ENCODE data around the gene KLHDC8A.
"Not testable (repeated sequence)": the region's sequence is repeated elsewhere in the genome, so short reads cannot be mapped to it uniquely, and the experiment has no call there.

KLHDC8A gene, protein sequence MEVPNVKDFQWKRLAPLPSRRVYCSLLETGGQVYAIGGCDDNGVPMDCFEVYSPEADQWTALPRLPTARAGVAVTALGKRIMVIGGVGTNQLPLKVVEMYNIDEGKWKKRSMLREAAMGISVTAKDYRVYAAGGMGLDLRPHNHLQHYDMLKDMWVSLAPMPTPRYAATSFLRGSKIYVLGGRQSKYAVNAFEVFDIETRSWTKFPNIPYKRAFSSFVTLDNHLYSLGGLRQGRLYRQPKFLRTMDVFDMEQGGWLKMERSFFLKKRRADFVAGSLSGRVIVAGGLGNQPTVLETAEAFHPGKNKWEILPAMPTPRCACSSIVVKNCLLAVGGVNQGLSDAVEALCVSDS

DNA sequence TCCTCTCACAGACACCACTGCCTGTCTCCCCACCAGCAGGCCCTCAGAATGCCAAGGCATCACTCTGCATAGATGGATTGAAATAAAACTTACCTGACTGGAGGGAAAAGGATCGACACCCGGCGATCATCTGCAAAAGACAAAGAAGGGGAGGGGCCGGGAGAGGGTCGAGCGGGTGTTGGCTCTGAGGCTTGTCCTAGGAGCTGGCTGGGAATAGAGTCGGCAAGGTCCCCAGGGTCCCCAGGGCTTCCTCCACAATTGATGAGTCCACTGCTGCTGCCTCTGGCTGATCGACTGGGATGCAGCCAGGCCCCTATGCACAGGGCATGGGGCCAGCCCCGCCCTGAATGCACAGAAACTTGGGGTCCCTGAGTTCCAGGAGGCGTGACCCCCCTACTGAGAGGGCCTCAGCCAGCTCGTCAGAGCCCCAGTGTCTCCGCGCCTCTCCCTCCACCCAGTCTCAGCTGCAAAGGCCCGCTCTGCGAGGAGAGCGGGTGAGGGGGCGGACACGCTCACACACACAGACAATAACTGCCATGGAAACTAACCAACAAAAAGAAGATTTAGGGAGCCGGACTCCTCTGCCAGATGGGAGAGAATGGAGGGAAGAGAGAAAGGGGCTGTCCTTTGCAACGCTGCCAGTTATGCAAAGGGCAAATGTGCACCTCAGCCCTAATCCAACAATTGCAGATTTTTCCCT, at the start of gene KLHDC8A:
KLHDC8A (minus strand) TSS at position 483 of the 700 bp plus-strand sequence. CDS start 13,318 bp downstream, outside the sequence.
- DNase-seq: no peak

DNA sequence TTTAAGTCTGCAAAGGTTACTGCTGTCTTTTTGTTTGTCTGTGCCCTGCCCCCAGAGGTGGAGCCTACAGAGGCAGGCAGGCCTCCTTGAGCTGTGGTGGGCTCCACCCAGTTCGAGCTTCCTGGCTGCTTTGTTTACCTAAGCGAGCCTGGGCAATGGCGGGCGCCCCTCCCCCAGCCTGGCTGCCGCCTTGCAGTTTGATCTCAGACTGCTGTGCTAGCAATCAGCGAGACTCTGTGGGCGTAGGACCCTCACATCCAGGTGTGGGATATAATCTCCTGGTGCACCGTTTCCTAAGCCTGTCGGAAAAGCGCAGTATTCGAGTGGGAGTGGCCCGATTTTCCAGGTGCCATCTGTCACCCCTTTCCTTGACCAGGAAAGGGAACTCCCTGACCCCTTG, 49.5 kb upstream of the KLHDC8A start:
- DNase-seq: not testable (repeated sequence)

DNA sequence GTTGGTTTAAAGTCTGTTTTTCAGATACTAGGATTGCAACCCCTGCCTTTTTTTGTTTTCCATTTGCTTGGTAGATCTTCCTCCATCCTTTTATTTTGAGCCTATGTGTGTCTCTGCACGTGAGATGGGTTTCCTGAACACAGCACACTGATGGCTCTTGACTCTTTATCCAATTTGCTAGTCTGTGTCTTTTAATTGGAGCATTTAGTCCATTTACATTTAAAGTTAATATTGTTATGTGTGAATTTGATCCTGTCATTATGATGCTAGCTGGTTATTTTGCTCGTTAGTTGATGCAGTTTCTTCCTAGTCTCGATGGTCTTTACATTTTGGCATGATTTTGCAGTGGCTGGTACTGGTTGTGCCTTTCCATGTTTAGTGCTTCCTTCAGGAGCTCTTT, 47.8 kb upstream of the KLHDC8A start:
- not testable (repeated sequence) for DNase-seq

DNA sequence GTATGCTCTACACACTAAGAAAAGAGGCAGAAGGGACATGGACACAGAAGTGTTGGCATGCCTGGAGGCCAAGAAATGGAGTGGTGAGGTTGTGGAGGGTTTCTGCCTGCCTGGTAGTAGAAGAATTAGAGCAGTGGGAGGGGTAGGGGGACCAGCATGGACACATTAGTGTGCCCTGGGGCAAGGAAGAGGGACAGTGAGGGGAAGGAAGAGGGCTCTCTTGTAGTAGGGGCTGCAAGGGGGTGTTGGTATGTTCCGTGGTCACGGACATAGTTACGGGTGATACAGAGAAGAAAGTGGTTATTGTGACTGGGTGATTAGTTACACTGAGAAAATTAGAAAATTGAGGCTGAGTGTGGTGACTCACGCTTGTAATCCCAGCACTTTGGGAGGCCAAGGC, 41.9 kb upstream of the KLHDC8A start:
- DNase-seq: no peak

DNA sequence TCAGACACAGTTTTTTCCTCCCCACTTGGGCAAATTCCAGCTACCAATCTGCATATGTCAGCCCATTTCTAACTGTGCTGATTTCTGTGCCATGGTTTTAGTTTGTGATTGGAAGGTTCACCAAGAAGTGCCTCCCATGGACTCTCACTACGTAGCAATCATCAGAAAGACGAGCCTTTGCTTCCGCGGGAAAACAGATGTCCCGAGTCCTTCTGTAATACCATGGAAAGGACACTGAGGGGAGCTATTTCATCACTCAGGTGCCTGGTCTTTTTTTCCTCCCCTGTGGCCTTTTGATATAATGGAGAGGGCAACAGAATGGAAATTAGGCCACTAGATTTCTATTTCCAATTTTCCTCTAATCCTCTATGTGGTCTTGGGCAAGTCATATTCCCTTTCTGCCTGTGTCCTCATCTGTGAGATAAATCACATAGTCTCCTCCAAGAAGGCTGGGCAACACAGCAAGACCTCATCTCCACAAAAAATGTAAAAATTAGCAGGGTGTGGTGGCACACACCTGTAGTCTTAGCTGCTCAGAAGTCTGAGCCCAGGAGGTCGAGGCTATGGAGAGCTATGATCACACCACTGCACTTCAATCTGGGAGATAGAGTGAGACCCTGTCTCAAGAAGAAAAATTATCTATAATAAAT, 40.4 kb upstream of the KLHDC8A start:
- DNase-seq: no peak

DNA sequence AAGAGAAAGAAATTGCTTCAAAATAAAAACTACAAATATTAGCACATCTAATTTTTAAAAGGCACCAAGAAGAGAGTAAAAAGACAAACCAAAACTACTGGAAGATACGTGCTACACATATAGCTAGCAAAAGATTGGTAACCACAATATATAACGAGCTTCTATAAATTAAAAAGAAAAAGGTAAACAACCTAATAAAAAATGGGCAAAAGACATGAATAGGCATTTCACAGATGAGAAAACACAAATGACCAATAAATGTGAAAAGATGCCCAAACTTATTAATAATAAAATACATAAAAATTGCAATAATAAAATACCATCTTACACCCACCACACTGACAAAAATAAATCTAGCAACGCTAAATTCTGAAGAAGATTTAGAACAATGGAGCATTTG, 38.9 kb upstream of the KLHDC8A start:
- no peak for DNase-seq

DNA sequence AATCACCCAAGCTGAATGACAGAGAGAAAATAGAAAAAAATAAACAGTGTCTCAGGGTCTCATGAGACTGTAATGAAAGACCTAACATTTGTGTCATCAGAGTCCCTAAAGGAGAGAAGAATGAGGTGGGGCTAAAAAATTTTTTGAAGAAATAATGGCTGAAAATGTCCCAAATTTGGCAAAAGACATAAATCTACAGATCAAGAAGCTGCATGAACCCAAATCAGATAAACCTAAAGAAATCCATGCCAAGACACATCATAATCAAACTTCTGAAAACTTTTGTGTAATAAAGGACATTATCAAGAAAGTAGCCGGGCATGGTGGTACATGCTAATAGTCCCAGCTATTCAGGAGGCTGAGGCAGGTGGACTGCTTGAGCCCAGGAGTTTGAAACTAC, 35.9 kb upstream of the KLHDC8A start:
- DNase-seq: no peak

DNA sequence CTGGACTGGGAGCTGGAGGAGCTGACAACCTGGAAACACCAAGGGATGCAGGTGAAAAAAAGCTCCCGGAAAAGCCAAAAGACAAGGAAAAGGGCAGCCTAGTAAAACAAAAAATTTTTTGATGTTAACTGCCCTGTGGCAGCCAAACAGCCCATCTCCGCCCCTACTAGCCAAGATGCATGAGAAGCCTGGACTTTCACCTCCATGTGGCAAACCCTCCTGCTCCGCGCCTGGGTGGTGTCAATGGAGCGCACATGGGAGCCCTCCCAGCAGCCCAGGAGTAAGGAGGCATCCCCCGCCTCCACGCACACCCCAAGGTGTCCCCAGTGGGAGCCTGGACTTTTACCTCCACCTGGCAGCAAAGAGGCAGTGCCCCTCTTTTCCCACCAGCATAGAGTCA, 34.7 kb upstream of the KLHDC8A start:
- DNase-seq: no peak

DNA sequence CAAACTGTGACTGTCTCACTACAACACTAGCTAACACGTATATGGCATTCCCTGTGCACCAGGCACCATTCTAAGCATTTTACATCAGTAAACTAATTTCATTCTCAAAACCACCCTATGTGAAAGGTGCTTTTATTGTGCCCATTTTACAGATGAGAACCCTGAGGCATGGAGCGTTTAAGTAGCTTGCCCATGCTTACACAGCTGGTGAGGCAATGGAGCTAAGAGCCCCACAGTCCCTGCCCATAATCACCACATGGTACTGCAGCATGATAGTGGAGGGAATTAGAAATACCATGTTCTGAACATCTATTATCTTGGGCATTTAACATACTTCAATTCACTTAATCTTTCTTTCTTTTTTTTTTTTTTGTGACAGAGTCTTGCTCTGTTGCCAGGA, 31.1 kb upstream of the KLHDC8A start:
- DNase-seq: no peak

DNA sequence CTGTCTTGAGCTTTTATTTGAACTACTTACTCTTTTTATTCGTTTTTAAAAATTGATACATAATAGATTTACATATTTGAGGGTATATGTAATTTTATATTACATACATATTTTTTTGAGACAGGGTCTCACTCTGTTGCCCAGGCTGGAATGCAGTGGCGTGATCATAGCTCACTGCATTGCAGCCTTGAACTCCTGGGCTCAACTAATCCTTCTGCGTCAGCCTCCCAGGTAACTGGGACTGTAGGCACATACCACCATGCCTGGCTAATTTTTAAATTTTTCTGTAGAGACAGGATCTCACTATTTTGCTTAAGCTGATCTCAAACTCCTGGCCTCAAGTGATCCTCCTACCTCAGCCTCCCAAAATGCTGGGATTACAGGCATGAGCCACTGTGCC, 26.3 kb upstream of the KLHDC8A start:
- not testable (repeated sequence) for DNase-seq

DNA sequence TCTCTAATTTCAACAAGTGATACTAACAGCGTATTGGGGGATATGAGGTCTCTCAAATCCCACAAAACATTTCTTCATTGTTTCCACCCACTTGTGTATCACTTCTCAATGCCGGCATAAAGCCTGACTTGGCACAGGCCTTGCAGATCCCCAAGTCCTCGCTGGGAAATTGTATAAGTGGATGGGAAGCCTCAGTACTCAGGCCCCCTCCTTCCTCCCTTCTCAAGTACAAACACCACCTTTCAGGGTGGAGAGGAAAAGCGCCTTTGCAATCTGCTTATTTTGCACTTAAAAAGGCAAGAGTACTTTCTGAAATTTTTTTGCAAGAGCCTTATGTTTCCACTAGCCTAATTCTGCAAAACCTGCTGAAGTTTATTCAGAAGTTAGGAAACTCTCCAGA, 25.8 kb upstream of the KLHDC8A start:
- no peak for DNase-seq

DNA sequence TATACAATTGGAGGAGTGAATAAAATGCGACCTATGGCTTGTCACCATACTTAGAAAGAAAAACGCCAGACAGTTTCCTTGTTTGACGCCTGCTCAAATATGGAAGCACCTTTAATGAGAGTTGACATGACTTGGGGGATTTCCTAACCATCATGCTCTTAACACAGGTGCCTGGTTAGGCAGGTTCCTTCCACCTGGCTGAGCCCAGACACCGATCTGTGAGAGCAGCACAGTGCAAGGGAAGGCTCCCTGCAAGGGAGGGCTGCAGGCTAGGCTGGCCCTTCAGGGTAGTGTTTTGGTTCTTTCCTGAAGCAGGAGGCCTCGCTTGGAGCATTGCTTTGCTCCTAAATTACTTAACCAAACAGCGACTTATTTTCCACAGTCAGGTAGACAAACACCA, 24.6 kb upstream of the KLHDC8A start:
- DNase-seq: no peak

DNA sequence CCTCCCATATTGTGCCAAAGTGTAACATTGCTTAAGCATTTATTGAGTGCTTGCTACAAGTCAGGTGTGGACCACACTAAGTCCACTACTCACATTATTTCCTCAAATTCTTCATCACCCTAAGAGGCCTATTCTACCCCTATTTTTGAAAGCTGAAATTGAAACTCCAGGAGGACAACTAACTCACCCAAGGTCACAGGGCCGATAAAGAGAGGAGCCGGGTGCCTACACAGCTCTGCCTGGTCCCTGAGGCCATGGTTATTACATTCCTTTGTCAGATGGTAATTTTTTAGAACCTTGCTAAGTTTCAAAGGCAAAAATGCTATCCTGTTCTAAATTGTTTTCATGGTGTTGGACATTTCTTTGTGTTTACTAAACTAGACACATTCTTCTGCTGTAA, 24.2 kb upstream of the KLHDC8A start:
- DNase-seq: no peak

DNA sequence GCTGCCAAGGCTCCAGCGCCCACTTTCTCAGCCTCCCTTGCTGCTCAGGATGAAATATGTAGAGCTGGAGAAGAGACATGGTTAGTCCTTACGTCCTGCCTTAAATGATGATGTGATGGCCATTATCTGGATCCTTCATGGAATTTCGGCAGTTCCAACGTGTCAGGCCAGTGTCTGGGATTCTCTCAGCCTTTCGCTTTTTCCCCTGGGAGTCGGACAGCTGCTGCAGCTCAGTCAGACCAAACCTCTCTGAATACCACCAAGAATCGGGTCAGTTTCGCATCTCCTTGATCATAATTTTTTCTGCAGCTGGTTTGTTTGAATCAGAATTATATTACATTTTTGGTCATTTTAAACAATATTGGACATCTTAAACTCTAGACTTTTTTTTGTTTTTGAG, 22.3 kb upstream of the KLHDC8A start:
- DNase-seq: no peak

DNA sequence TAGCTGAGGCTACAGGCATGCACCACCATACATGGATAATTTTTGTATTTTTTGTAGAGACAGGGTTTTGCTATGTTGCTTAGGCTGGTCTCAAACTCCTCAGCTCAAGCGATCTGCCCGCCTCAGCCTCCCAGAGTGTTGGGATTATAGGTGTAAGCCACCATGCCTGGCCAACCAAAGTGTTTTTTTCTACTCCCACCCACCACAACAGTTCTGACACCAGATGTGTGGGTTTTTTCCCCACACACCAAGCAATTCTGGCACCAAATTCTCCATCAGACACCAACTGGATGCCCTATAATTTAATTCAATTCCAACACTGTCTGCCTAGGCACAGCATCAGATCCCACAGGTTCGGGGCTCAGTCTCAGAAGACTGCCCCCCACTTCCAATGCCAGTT, 20.6 kb upstream of the KLHDC8A start:
- DNase-seq: no peak

DNA sequence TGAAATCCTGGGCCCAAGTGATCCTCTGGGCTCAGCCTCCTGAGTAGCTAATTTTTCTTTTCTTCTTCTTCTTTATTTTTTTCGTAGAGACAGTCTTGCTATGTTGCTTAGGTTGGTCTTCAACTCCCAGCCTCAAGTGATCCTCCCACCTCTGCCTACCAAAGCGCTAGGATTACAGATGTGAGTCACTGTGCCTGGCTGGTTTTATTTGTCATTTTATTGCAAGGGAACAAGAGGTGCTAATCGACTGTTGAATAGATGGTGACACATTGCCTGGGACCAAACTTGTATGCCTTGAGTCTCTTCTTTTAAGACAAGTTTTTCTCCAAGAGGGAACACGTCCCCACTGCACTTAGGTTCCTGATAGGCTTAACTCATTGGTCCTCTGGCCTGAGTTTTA, 20.0 kb upstream of the KLHDC8A start:
- DNase-seq: no peak

DNA sequence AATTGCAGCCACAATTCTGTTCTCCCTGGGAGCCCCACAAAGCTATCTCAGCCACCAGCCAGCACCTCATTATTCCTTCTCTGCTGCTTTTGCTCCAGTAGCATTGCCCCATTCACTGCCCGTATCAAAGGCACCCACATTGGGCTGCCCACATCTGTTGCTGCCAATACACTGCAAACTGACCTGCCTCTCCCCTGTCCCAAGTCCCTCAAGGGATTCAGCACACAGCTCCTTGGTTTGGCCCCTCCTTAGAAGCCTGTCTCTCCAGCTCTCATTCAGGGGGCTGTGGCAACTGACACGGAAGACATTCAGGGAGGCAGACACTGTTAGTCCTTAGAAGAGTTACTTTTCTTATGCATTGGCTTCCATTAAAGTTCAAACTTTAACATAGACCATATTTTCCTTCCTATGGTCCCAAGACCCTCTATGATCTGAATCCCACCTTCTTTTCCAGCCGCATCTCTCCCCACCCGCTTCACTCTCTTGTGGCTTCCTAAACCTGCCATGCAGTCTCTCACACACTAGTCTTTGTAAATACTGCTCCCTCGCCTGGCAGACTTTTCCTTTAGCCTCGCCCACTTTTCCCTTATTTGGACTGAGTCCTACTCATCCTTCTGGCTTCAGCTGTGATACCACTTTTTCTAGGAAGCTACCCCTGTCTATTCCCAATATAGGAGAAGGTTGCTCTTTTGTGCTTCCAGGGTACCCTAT, 19.3 kb upstream of the KLHDC8A start:
- DNase-seq: no peak

DNA sequence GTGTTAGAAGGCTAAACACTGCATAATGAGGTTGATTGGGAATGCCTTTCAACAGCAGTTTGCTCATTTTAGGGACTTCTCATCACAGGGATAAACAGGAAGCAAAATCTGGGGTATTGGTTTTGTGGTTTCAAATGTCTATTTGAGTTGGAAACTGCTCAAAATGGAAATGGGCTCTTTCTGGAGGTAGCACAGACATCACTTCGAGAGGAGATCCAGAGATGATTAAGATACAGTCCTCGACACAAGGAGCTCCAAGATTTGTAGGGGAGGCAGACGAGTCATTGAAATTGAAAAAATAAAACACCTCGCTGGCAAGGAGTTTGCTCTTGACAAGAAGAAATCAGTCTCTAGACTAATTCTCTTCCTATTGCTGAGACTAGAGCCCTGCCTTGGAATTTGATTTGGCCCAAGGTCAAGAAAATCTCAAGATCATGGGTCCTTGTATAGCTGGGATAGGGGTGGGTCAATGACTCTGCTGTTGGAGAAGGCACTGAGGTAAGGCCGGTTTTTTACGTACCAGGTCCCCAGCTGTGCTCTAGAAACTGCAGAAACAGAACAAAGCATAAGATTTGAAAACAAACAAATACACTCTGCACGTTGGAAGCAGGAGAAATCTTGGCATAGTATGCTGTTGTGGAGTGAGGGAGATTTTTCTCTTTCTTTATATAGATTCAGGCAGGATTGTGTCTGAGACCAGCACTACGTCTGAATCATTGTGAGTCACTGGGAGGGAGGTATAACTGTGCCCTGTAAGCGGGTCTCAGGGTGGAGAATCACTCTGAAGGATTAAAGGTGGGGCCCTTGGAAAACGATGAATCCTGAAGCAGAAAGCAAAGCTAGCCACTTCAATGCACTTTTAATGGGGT, 17.7 kb upstream of the KLHDC8A start:
- no peak for DNase-seq

DNA sequence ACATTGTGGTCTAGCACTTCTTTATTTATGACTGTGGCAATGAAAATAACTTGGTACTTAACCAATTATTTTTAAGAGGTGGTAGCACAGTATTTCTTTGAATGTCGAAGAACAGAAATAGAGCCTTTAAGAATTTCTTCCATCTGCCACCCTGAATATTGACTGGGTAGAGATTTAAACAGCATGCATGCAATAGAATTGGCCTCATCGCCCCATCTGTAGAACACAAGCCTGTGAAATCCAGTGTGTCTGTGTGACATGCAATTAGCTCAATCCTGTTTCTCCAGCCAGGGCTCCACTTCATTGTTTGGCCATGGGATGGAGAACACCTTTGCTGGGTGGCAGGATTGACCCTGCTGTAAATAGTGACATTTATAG, 17.1 kb upstream of the KLHDC8A start:
- no peak for DNase-seq

DNA sequence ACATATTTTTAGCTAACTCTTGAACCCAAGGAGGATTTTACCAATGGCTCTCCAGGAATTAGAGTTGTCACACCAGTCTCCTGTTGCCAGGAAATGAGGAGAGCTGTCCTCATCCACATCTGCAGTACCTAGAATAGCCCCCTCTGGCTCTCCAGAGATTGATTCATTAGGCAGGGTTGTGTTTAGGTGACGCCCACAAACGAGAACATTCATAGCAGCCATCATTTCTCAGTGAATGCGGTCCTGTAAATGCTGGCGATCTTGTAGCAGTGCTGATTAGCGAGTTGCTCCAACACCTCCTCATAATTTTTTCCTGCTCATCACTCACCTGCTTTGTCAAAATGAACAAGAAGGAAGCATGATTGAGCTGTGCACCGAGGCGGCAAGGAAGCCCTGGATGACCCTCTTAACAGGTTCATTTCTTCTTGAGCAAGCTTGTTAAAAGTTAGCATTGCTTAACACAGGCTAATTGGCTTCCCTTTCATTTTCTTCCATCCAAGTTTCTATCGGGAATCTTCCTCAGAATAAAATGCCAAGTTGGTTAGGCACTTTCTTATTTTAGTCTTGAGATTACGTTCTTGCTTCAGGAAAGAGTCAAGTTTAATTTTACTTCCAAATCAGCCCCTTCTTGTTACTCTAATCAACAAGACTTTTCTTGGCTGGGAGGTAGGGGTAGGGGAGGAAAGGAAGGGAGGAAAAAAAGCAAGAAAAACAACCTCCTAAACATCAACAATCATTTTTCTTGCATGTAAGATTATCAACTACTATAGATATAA, 16.5 kb upstream of the KLHDC8A start:
- DNase-seq: no peak

DNA sequence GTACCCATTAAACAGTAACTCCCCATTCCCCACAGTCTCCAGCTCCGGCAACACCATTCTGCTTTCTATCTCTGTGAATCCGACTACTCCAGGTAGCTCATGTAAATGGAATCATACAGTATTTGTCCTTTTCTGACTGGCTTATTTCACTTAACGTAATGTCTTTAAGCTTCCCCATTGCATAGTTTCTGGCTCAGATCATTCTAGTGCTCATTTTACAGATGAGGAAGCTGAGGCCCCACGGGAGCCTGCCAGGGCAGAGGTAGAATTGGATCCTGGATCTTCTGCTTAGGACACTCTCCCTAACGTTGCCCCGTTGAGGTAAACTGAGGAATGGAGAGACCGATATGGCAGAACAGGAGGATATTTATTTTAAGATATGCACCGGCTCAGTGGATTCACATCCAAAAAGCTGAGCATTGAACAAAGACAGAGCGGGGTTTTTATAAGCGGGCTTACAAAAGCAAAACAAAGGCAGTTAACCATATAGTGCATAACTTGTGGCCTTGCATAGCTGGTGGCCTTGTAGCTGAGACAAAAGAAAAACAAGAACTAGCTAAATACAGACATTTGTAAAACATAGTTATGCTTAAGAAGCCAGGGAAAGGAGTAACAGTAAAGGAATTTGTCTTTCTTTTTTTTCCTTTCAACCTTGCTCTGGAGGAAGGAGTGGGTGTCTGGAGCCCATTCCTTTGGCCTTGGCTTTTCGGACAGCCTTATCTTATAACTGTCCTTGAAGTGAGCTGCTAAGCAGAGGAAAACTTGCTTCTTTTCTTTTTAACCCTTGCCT, 15.3 kb upstream of the KLHDC8A start:
- DNase-seq: no peak
